ENCODE results near the gene ZRANB1.

Gene ZRANB1

DNA sequence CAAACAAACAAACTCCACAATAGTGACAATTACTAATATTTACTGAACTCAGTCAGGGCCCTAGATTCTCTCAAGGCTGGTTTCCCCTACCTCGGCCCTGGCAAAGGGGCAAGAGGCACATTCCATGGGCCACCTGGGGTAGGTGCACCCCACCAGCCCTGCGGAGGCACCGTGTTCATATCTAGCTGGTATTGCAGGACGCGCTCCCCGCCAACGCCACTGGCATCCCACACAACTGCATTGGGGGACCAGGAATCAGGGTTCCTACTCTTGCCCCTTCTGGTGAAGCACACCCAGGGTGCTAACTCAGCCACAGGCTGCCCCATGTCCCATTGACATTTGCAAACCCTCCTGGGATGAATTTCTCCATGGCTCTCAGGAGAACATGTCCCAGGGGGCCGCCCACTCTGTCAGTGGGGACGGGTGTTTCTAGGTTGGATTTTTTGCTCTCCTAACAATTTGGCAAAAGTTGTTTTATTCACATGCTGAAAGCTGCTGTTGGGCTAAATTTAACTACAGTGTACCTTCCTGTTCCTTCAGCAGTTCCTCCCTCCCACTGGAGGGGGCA, 76.7 kb downstream of the ZRANB1 start:
- no peak for DNase-seq (ENCODE audit: low read depth)

DNA sequence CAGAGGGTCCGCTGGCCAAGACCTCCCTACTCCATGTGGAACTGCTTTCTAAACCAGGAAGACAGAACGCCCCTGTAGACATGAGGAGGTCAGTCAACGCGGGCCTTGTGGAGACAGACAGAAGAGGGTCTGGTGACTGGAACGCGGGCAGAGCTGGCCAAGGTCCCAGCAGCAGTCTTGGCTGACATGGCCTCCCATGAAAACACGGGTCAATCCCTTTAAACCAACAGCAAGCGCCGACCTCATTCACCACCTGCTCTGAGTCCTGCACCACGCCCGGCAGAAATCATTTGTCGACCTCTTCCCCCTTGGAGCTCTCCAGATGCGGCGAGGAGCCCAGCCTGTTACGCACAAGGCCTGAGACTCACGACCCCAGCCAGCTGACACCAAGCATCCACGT, 78.5 kb downstream of the ZRANB1 start:
- DNase-seq (ENCODE audit: low read depth): no peak

DNA sequence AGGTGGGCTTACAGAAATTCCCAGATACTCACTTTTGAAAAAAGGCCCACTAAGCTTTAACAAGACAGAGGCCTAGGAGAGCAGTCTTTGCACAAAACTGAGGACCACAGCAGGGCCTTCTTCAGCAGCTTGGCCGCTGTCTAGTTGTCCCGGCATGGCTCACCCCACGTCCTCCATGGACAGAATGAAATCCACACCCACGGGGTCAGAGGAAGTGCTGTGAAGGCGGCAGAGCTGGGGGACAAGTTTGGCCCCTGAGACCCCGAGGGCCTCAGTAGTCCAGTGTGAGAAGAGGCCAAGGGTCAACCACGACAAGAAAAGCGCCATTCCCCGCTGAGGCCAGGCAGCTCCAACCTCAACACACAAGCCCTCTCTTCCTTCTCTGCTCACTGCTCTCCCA, 78.9 kb downstream of the ZRANB1 start:
- no peak for DNase-seq (ENCODE audit: low read depth)

DNA sequence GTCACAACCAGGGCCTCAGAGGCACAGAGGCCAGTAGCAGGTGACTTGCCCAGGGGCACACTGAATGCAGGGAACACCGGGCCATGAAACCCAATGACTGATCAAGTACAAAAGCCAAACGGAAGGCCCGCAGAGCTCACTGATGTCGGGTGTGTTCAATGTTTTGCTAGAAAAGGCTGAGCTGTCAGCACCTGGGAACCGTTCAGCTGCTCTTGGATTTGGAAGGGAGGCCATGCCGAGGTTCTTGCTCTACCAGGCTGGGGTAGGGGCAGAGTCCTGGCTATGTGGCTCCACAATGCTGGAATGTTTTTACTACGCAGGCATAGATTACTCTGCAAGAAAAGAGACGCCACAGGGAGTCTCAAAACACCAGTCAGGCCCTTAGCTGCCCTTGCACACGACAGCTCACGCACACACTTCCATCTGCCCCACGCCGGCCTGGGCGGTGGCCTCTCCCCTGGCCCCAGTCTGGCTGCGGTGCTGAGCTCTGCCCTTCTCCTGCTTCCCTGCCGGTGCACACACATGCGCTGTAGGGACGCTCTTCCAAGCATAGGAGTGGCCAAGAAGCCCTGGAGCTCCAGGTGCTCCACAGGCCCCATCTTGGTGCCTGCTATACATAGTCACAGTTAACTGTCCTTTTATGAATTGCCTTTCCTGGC, 79.9 kb downstream of the ZRANB1 start:
- DNase-seq (ENCODE audit: low read depth): no peak

DNA sequence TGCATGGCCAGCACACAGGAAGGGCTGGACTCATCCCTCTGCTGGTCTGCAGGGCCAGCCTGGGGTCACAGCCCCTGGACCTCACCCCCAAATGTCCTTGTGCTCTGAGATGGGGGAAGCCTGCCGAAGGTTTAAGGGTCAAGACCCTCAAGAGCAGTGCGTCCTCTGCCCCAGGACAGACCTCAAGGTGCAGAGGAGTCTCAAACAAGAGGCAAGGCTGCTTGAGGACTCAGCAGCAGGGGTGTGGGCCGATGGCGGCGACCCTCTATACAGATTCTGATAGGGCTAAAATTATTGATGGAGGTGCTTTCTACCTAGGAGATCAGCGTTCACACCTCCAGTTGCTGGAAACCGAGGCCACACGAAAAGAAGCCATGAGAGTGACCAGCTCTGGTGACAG, 80.7 kb downstream of the ZRANB1 start:
- DNase-seq (ENCODE audit: low read depth): no peak

DNA sequence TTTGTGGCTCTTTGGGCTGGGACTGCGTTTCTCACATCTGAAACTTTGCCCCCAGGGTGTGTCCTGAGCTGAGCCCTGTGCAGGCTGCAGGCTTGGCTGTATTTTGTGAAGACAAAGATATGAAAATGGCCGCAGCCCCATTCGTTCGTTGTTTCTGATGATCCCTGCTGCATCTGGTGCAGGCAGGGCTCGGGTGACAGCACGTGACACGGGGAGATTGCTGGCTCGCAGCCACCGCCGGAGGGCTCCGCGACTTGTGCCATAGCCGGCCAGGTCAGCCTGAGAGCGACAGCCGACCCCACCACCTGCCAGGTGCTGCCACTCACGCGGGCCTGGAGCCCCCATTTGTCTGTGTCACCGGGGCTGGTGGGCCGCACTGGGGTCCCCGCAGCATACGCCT, 81.3 kb downstream of the ZRANB1 start:
- DNase-seq (ENCODE audit: low read depth): no peak

DNA sequence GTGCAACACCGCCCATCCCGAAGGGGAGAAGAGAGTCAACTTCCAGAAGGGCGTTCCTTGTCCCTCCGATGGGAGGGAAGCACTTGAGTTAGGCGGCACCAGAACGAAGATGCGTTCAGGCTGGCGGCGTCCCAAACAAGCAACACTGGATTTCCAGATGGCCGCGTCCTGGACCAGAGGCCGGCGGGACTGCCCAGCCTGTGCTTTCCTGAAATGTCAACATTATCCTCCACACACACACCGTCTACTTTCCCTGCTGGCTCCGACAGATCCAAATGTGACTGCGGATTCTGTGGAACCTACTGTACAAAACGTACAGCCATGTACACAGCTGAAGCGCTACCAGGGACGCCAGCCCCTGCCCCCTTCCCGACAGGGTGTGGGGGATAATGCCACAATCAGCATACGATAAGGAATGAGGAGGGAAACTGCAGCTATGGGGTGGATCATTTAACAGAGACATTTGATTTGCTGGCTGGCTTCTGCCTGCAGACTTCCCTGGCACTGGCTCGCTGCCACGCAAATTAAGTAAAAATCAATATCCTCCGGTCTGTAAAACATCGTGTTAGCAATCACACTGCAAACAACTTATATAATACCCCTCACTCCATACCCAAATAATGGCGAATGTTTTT, 82.1 kb downstream of the ZRANB1 start:
- DNase-seq (ENCODE audit: low read depth): no peak

DNA sequence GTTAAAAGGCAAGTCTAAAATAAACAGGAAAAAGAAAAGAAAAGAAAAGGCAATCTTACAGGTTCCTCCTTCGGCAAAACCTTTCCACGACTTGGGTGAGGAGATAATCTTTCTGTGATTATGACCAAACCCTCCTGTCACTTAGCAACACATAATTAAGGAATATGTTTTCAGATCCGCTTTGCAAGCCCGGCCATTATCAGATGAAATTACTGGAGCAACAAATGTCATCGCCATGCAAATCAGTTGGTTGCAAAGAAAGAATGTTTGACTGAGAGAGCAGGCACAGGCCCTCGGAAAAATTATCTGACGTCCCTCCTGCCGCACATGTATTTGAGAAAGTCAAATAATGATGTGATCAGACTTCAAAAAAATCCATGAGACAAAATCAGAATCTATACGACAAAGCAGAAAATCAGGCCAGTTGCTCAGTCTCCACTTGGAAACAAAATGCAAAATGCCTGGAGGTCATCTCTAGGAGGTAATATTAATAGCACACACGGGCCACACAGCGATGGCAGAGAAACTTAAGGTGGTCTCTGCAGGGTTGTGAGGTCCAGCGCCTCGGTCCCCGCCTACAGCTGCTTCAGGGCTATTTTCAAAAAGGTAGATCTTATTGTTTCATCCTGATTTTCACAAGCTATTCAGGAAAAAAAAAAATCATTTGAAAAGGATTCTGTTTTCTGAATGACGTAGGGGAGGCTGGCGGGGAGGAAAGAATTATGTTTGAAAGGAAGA, 82.7 kb downstream of the ZRANB1 start:
- no peak for DNase-seq (ENCODE audit: low read depth)

DNA sequence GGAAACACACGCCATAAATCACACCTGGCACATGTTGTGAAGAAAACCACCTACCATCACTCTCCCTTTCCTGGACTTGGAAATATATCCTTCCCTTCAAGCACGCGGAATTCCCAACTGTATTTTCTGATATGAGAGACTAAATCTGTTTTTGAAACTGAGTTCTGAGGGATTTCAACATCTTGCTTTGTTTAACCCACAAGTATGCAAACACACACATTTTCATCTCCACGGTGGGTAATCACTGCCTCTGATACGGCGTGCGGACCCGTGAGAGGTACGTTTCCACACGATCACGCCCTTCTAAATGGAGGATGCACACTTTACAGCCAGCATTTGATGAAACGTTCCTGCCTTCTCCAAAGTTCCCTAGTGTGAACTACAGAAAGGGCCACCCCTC, 83.4 kb downstream of the ZRANB1 start:
- no peak for DNase-seq (ENCODE audit: low read depth)

DNA sequence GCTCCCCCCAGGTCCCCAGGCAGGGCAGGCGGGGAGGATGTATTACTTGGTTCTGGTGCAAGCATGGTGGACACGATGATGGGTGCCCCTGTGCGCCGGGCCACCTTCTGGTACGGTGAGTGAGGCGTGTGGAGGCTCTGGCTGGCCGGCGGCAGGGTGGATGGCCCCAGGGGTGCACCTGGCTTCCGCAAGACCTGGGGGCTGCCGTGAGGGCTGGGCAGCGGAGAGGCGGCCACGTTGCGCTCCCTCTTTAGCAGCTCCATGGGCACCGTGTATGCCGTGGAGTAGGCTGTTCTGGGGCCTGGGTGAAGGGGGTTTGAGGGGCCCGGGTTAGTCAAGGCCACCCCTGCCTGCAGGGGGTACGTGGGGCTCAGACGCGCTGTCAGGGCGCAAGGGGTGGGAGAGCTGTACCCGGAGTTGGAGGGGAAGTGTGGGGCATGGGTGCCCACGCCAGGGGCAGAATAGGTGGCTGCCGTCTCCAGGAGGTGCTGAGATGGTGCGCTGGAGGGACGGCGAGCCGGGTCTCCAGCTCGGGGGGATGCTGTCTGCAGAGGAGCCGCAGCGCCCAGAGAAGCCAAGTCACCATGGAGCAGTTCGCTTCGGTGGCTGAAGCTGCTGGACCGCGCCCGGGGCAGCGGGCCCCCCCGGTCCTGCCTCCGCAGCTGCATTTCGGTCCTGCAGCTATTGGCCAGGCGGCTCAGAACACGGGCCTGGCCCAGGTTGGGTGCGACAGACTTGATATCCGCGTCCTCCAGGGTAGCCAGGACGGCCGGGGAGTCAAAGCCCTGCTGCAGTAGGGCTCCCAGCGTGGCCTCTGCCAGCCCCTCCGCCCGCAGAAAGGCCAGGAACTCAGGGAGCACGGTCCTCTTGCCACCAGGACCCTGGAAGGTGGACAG, 84.4 kb downstream of the ZRANB1 start:
- DNase-seq (ENCODE audit: low read depth): no peak

DNA sequence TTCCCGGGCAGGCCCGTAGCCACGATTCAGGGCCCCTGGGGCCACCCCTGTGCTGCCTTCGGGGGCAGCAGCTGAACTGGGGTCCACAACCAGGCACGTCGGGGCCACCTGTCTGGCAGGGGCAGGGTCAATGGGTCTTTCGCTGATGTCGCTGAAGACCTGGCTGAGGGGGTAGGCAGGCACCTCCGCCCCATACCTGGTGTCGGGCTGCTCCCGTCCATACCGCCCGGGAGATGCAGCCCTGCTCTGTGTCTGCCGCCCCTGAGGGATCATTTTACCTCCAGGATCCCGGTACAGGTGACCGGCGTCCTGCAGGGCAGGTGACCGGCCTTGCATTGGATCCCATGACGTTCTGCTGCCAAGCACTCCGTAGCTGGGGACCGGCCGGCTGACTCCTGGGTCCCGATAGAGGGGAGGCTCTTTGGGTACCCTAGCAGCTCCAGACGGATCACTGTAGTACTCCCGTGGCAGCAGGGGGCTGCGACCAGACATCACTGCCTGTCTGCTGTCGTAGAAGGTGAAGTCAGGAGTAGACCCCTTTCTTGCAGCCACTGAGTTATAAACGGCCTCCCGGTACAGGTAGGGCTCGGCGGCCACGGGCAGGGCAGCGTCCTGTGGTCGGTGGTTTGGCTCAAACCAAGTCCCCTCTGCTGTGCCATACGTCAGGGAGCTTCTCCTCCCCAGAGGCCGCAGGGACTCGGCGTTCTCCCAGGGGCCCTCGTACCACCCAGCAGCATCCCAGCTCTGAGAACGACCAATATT, 85.2 kb downstream of the ZRANB1 start:
- no peak for DNase-seq (ENCODE audit: low read depth)

DNA sequence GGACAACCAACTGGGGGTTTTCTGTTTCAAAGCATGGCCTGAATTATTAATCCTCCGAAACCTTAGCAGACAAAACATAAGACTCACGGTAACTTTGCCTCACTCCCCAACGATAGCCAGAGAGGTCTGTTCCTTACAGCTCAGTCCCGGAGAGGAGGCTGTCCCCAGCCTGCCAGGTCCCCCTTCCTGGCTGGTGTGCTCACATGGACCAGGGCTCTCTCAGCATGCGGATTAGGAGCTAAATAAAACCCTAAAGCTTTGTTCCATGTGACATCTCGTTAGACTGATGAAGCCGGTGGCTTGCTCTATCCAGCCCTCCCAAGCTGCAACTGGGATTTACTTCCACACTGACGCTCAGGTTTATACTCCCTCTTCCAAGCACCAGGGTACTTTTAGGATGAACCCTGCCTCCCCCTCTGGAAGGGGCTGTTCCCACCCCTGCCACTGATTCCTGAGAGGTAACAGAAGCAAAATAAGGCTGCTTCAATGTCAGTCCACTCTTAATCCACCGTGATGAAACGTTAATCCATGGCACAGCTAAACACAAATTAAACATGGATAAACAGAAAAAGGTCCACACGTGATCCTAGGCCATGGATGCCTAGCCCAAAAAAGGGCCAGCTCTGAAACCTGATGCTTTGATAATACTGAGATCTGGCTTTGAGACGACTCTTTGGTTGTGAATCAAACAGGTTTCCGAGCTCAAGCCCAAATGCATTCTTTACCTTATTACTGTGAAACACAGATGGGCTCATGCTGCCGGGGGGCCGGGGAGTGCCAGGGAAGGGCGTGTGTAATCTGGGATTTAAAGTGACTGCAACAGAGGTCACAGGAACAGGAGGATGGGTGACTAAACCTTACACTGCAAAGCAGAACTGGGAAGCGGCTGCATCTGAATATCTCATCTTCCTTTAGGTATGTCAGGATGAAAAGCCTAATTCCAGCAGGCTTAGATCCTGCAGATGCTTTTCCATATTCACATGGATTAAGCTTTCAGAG, 86.2 kb downstream of the ZRANB1 start:
- DNase-seq (ENCODE audit: low read depth): no peak

DNA sequence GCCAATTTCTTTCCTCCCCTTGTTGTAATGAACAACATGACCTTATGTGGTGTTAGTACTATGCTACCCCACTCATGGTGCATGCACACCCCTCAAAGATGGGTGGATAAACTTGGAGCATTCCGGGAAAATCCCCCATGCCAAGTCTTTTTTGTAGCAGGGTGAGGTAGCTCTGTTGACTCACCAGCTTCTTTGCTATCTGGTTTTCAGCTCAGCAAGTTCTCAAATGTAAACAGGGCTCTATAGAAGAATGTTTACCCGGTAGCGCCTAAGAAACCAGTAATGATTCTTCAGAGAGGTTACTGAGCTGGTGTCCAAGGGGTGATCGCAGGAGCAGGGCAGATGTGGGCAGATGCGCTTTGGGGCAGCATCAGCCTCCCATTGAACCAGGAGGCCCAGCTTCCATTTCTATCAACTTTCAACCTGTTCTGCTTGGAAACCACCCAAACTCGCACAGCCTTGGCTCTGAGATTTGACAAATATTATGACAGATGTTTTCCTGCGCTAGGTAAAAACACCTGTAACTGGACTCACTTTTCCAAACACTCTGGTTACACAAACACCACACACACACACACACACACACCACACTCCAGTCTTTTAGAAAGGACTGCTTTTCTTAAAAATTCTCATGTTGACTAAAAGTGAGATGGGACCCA, 87.8 kb downstream of the ZRANB1 start:
- no peak for DNase-seq (ENCODE audit: low read depth)

DNA sequence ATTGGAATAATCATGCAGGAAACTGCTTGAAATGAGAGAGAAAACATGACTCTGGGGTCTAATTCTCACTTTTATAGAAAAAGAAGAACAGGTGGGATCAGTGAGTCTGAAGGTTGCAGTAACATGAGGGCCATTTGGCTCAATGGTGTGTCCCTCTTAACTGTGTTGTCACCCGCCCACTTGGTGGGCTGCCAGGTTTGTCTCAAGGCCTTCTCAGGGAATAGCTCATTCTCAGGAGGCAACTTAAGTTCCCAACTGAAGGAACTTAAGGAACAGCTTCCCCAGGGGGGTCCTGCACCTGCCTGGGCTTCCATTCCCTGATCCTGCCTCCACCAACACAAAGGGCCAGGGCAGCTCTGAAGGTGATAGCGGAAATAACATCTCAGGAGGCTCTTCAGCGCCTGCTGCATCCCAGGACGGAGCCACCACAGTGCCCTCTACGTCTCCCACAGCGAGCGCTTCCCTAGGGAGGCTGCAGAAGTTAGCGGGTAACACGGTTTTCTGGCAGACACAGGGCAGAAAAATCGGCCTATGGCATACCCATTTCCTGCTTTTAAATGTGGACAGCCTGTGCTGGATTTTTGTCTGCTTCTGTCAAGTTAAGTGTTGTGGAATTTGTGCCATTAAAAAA, 88.8 kb downstream of the ZRANB1 start:
- no peak for DNase-seq (ENCODE audit: low read depth)

DNA sequence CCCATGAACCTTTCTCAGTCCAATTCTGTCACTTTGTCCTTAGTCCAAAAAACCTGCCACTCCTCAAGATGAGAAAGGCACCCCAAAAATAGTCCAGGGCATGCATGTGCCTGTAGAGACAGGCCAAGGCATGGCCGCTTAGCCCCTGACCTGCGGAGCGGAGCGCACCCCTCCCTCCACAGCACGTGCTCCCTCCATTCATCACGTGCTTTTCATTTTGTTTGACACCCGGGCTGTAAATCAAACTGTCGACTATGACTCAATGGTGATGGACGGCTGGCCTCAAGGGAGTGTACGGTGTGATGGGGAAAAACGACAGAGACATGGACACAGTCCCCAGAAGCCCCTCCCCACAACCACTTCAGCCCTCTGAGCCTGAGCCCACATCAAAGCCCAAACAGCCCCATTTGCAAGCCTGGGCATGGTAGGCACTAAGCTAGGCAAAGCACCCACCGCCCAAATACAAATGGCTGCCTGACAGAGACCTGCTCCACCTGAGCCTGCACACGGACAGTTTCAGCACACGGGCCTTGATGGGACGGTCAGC, 90.6 kb downstream of the ZRANB1 start:
- DNase-seq (ENCODE audit: low read depth): no peak

DNA sequence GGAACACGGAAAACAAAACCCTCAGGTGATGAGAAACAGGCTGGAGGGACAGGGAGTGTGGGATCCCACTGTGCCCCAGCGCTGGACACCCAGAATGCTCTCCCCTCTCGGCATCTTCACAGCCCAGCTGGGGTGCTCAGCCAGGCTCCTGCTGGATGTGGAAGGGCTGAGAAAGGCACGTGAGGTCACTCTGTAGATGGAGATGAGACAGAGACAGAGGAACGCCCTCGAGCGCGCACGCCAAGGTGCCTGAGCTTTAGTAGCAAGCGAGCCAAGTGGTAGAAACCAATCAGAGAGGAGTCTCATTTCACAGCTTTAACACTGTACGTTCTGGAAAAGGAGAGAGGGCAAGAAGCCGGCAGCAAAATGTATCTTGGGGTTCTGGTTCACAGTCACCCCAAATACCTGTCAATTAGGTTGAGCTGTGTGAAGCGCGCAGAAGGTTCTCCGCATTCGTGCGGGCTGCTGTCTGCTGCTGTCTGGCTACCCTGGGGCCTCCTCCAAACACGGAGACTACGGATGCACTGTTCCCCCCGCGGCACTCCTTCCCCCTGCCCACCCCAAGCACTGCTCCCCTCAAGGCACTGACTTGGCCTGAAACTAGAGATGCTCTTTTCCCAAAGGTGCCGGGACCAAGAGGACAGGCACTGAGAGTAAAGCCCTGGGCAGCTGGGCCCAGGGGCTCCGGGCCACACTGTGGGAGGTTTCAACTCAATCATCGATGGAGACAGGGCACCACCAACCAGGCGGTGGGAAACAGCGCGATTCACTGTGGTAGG, 91.4 kb downstream of the ZRANB1 start:
- no peak for DNase-seq (ENCODE audit: low read depth)

DNA sequence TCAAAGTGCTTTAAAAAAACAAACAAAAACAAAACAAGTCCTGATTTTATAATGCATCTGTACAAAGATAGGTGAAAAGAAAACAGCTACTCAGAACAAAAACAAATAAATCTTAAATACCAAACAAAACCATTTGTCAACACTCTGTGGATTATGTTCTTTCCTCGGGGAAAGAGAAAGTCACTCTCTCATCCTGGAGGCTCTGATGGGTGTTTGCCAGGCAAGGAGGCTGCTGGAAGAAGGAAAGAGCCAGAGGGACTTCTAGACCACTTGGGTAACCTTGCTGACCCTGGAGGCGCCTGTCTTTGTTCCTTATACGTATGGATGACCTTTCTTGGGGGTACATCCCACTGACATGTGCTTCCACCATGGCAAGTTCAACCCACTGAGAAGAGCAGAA, 92.8 kb downstream of the ZRANB1 start:
- DNase-seq (ENCODE audit: low read depth): no peak

DNA sequence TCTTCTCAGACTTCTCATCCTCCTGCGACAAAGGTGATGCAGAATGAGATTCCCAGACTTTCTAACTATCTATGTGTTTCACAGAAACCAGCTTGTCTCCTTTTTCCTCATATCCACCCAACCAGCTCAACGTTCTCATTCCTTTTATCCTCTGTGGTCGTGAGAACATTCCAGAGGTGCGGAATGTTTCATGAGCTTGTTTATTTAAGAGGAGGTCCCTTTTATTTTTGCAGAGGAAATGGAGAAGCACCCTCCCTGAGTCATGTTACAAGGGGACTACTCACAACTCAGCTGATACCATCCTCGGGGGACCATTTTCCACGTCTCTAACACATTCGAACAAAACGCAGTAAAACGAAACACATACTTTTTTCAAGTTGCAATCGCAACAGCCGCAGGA, 93.2 kb downstream of the ZRANB1 start:
- DNase-seq (ENCODE audit: low read depth): peak; percentile 81
